ENCODE data around the gene CD3E. TPM values are rescaled to one million over a fixed set of nuclear protein-coding genes. Genes with fewer than 3 reads are reported as not detected.

The CD3E gene
- total and polyA plus RNA-seq, 9 of the 15 experiments (the other 6 are each of a cell fraction or from before 2014, with no cell fraction given), result 0.07 to 0.62 (median 0.19) TPM; not detected in 5

- no peak for TF ChIP-seq ZNF609 (CRISPR knock-in tag; IDR thresholded peaks at IDR 0.05; ENCODE audit: borderline replicate concordance)
- no peak for TF ChIP-seq TCFL5 (CRISPR knock-in tag; conservative IDR thresholded peaks at IDR 0.05)
- TF ChIP-seq FOXA3 (CRISPR knock-in tag; conservative IDR thresholded peaks at IDR 0.05 in 1 of 2, IDR thresholded peaks at IDR 0.05 in 1 of 2), result no peak
- TF ChIP-seq ZNF133 (CRISPR knock-in tag; IDR thresholded peaks at IDR 0.05), result no peak
- no peak for TF ChIP-seq ZNF311 (CRISPR knock-in tag; IDR thresholded peaks at IDR 0.05)
- no peak for TF ChIP-seq TRIM28 (IDR thresholded peaks at IDR 0.05)
- no peak for TF ChIP-seq CBFA2T2 (conservative IDR thresholded peaks at IDR 0.05)
- TF ChIP-seq ILK (tag; IDR thresholded peaks at IDR 0.05; ENCODE audit: borderline replicate concordance, low read depth), result no peak
- no peak for TF ChIP-seq U2AF2 (optimal IDR thresholded peaks at IDR 0.05; ENCODE audit: low read depth, low read length)
- TF ChIP-seq CTBP1 (IDR thresholded peaks at IDR 0.05; ENCODE audit: borderline replicate concordance), result no peak
- TF ChIP-seq PCBP1 (IDR thresholded peaks at IDR 0.05; ENCODE audit: low read depth, low read length, poor library complexity, severe bottlenecking), result no peak
These were observed 18.2 kb downstream of the CD3E start (continued) for GRCh38 chr11:118322721-118323120.

All from K562 (cell line).